Fibroblast of lung (primary cell): ENCODE measurements around the gene CD46.

ENCODE experiments used
- CTCF ChIP-seq, 2 donors: IDR thresholded peaks in 1 of 2; conservative IDR thresholded peaks in 1 of 2; 1 replicate in 1 of 2; 2 replicates in 1 of 2; pipeline ENCODE4 v1.5.1; 2011 to 2012; ENCODE audit warnings: low read length in 2 of 2, control low read depth in 1 of 2, inconsistent platforms in 1 of 2, low read depth in 1 of 2, mild to moderate bottlenecking in 1 of 2
- EZH2 ChIP-seq: IDR thresholded peaks from 2 replicates; pipeline ENCODE4 v1.5.1; 2012; ENCODE audit warnings: low read length, control low read depth, mild to moderate bottlenecking; ENCODE audit errors: missing control alignments

- no peak for TF ChIP-seq CTCF (conservative IDR thresholded peaks at IDR 0.05 in 1 of 2, IDR thresholded peaks at IDR 0.05 in 1 of 2; ENCODE audit: low read depth in 1 of 2, low read length in 2 of 2)
- no peak for TF ChIP-seq EZH2
These were observed 27.2 kb downstream of the CD46 start for GRCh38 chr1:207779008-207779407.
